ENCODE measurements around the gene FPGS.

DNA sequence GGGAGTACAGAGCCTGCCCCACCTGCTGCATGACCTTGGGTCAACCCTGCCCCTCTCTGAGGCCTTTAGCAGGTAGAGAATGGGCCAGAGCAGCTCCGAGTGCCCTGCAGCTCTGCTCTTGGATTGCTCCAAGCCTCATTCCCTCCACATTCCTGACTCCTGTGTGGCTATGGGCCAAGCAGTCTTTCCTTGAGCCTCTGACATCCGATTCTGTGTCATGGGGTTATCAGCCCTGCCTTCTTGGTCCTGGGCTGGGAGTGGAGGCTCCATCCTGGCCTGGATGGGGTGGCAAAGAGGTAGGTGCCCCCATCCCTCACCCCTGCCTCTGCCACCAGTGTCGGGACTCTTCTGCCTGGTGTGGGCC is 13.7 kb downstream of the FPGS start:
- TF ChIP-seq, protein P1, sequence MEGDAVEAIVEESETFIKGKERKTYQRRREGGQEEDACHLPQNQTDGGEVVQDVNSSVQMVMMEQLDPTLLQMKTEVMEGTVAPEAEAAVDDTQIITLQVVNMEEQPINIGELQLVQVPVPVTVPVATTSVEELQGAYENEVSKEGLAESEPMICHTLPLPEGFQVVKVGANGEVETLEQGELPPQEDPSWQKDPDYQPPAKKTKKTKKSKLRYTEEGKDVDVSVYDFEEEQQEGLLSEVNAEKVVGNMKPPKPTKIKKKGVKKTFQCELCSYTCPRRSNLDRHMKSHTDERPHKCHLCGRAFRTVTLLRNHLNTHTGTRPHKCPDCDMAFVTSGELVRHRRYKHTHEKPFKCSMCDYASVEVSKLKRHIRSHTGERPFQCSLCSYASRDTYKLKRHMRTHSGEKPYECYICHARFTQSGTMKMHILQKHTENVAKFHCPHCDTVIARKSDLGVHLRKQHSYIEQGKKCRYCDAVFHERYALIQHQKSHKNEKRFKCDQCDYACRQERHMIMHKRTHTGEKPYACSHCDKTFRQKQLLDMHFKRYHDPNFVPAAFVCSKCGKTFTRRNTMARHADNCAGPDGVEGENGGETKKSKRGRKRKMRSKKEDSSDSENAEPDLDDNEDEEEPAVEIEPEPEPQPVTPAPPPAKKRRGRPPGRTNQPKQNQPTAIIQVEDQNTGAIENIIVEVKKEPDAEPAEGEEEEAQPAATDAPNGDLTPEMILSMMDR (IDR thresholded peaks at IDR 0.05), result no peak
- TF ChIP-seq POLR2A (IDR thresholded peaks at IDR 0.05; ENCODE audit: low read depth) (no peak), POLR2AphosphoS5 (IDR thresholded peaks at IDR 0.05) (no peak), EP300 (IDR thresholded peaks at IDR 0.05) (no peak)
